Measurements from ENCODE around the gene PPEF2.

GRCh38 chr4:75878246-75878756 is 24.0 kb downstream of the PPEF2 start:
- no peak for TF ChIP-seq CTCF (IDR thresholded peaks at IDR 0.05)
- no peak for TF ChIP-seq POLR2A (IDR thresholded peaks at IDR 0.05)

Measured in thyroid gland (tissue), 4 donors.